BJ (cell line): ENCODE results near the gene TTF2. TPM values are rescaled to one million over a fixed set of nuclear protein-coding genes. Genes with fewer than 3 reads are reported as not detected.

Source experiments
- CTCF ChIA-PET: fragments of 350-600 bp; formaldehyde crosslinking; extraction: SDS; loops from one replicate; lab custom pipeline; 2021; ENCODE audit warnings: antibody characterized with exemption, inconsistent platforms; lab: Yijun Ruan, JAX
- POLR2A ChIA-PET: fragments of 300-600 bp; sonication (Branson Sonifier 250); formaldehyde crosslinking; extraction: SDS; loops from one replicate; lab custom pipeline; 2021; ENCODE audit warnings: antibody characterized with exemption; lab: Charles Lee
- DNase-seq: peaks from one replicate; pipeline ENCODE4 v3.0.0-alpha.2; 2011; ENCODE audit warnings: low read depth
- H3K27me3 ChIP-seq: 2 replicates; pipeline ENCODE4 v1.6.0; 2011; ENCODE audit warnings: low read length; ENCODE audit not compliant: control insufficient read depth, insufficient read depth
- H3K36me3 ChIP-seq: 2 replicates; pipeline ENCODE4 v1.5.1; 2011; ENCODE audit warnings: low read length; ENCODE audit not compliant: control insufficient read depth, insufficient read depth
- H3K4me3 ChIP-seq: 2 replicates; pipeline ENCODE4 v1.5.1; 2011; ENCODE audit warnings: low read depth, mild to moderate bottlenecking, control low read depth, low read length
- polyA plus RNA-seq: library from polyadenylated mRNA; depleted of rRNA; stranded (reverse); fragments of >200 nt; gene quantifications from 2 replicates; pipeline ENCODE4 v1.2.3, GENCODE V29; 2011
- TF ChIP-seq, protein P1 (sequence below): IDR thresholded peaks from 2 replicates; pipeline ENCODE4 v1.5.1; 2011; ENCODE audit warnings: low read depth, mild to moderate bottlenecking, control low read depth, inconsistent platforms, low read length, moderate library complexity; ENCODE audit not compliant: insufficient read depth

Gene TTF2
- polyA plus RNA-seq, 1 experiment, result 10.1 TPM

DNA sequence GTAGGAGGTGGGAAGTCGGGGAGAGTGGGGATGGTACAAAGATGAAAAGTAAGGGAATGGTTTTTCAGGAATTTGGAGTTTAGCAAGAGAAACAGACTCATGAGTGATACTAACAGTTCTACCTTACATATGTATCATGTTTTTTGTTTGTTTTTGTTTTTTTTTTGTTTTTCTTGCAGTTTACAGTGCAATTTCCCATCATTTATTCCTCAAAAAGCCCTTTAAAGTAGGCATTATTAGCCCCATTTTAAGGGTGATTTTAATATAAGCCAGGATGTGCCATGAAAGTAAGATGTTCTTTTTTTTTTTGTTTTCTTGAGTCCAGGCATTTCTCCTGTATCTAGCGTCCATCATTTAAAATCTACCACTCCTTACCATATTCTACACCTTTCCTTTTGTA, 75.2 kb downstream of the TTF2 start:
- H3K4me3 ChIP-seq, result no peak overlapping the region
- no peaks in the 10 kb centered on the region for H3K27me3 ChIP-seq
- CTCF ChIA-PET, result no interaction called here
- no peak for DNase-seq
- H3K36me3 ChIP-seq, result no peaks in the 10 kb centered on the region
- POLR2A ChIA-PET, result no interaction called here
- TF ChIP-seq, protein P1, sequence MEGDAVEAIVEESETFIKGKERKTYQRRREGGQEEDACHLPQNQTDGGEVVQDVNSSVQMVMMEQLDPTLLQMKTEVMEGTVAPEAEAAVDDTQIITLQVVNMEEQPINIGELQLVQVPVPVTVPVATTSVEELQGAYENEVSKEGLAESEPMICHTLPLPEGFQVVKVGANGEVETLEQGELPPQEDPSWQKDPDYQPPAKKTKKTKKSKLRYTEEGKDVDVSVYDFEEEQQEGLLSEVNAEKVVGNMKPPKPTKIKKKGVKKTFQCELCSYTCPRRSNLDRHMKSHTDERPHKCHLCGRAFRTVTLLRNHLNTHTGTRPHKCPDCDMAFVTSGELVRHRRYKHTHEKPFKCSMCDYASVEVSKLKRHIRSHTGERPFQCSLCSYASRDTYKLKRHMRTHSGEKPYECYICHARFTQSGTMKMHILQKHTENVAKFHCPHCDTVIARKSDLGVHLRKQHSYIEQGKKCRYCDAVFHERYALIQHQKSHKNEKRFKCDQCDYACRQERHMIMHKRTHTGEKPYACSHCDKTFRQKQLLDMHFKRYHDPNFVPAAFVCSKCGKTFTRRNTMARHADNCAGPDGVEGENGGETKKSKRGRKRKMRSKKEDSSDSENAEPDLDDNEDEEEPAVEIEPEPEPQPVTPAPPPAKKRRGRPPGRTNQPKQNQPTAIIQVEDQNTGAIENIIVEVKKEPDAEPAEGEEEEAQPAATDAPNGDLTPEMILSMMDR, result no peak

GRCh38 chr1:117136749-117137148, 76.6 kb downstream of the TTF2 start:
- POLR2A ChIA-PET, result no interaction called here
- no peak for DNase-seq
- no peak overlapping the region for H3K4me3 ChIP-seq
- no peaks in the 10 kb centered on the region for H3K27me3 ChIP-seq
- no peaks in the 10 kb centered on the region for H3K36me3 ChIP-seq
- TF ChIP-seq, protein P1, result no peak
- CTCF ChIA-PET, result interaction anchor here (1.6 to 2.8 kb wide), 2 partner anchors 8 to 69 kb away, joined by 10 to 13 read pairs; no protein-coding TSS in a partner anchor

GRCh38 chr1:117137281-117137855, 77.2 kb downstream of the TTF2 start:
- Histone ChIP-seq H3K36me3 (no peaks in the 10 kb centered on the region), H3K4me3 (no peak overlapping the region), H3K27me3 (no peaks in the 10 kb centered on the region)
- TF ChIP-seq, protein P1, result no peak
- CTCF ChIA-PET, result interaction anchor here (0.7 to 2.8 kb wide), 3 partner anchors 9 to 149 kb away, joined by 3 to 13 read pairs (median 10); no protein-coding TSS in a partner anchor
- DNase-seq, result no peak
- POLR2A ChIA-PET, result no interaction called here

- DNase-seq, result no peak
- H3K4me3 ChIP-seq, result no peak overlapping the region
- no peaks in the 10 kb centered on the region for H3K27me3 ChIP-seq
- H3K36me3 ChIP-seq, result no peaks in the 10 kb centered on the region
- CTCF ChIA-PET, result interaction anchor here (0.7 to 2.8 kb wide), 3 partner anchors 10 to 148 kb away, joined by 3 to 13 read pairs (median 3); no protein-coding TSS in a partner anchor
- TF ChIP-seq, protein P1, result no peak
- POLR2A ChIA-PET, result no interaction called here
Measured at GRCh38 chr1:117138106-117138505, 78.0 kb downstream of the TTF2 start.

DNA sequence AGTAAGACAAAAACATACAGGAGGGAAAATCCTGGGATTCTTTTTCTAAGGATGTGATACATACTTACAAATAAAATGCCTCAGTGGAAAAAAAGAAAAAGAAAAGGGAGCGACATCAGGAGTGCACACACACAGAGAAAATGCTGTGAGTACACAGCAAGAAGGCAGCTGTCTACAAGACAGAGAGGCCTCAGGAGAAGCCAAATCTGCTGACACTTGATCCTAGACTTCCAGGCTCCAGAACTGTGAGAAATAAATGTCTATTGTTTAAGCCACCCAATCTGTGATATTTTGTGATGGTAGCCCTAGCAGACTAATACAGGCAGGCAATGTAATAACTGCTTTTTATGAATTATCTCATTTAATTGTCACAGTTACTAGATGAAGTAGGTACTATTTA, 78.4 kb downstream of the TTF2 start:
- ChIA-PET CTCF (interaction anchor here (1.0 to 2.8 kb wide), 2 partner anchors 10 to 146 kb away, joined by 3 to 13 read pairs; no protein-coding TSS in a partner anchor), POLR2A (no interaction called here)
- no peak overlapping the region for H3K4me3 ChIP-seq

More for the DNA sequence above, 78.4 kb downstream of the TTF2 start:
- TF ChIP-seq, protein P1, result no peak
- Histone ChIP-seq H3K36me3 (no peaks in the 10 kb centered on the region), H3K27me3 (no peaks in the 10 kb centered on the region)
- no peak for DNase-seq
